GM12873 (cell line): Measurements from ENCODE around the gene ADAM10.
A peak's percentile ranks its signal among the peaks of the same experiment; 100 is the strongest.

Experiments
- CTCF ChIP-seq: IDR thresholded peaks from 2 replicates; pipeline ENCODE4 v1.5.1; 2012; ENCODE audit warnings: low read depth, mild to moderate bottlenecking, moderate library complexity, low read length, control low read depth; ENCODE audit not compliant: insufficient read depth; ENCODE audit errors: missing control alignments

The ADAM10 gene

GRCh38 chr15:58766290-58766689 lies 16.8 kb upstream of the ADAM10 start:
- no peak for TF ChIP-seq CTCF

GRCh38 chr15:58764468-58764867 lies 15.0 kb upstream of the ADAM10 start:
- no peak for TF ChIP-seq CTCF

- no peak for TF ChIP-seq CTCF
Observed at GRCh38 chr15:58762731-58763130, 13.2 kb upstream of the ADAM10 start.

- TF ChIP-seq CTCF = no peak
Observed at GRCh38 chr15:58762285-58762684, 12.8 kb upstream of the ADAM10 start.

- TF ChIP-seq CTCF = peak; percentile 6
Observed at GRCh38 chr15:58761010-58761388, 11.5 kb upstream of the ADAM10 start.

GRCh38 chr15:58760385-58761009 lies 11.0 kb upstream of the ADAM10 start:
- TF ChIP-seq CTCF = no peak

- peak; percentile 44 for TF ChIP-seq CTCF
Observed at GRCh38 chr15:58758141-58758540, 8.6 kb upstream of the ADAM10 start.
